Right lobe of liver (tissue), 6 donors: Measurements from ENCODE around the gene IFIT5. TPM values are rescaled to one million over a fixed set of nuclear protein-coding genes. Genes with fewer than 3 reads are reported as not detected.
"Not testable (repeated sequence)": the region's sequence is repeated elsewhere in the genome, so short reads cannot be mapped to it uniquely, and the experiment has no call there.

ENCODE experiments used
- ATAC-seq, 4 donors: fragments of 200-7000 bp; cut with Tn5 transposase; one replicate each; pipeline ENCODE4 v1.9.1; 2020; ENCODE audit warnings: mild to moderate bottlenecking in 4 of 4, moderate library complexity in 4 of 4
- DNase-seq, 3 donors: peaks; one replicate each; pipeline ENCODE4 v3.0.0-alpha.2; 2020
- H3K27ac ChIP-seq, 3 donors: fragments of 200-600 bp; one replicate each; pipeline ENCODE4 v1.8.0; 2022
- H3K27me3 ChIP-seq, 2 donors: fragments of 200-600 bp; one replicate each; pipeline ENCODE4 v1.8.0; 2022
- H3K36me3 ChIP-seq, 4 donors: fragments of 200-600 bp; sonication (generic) in 1 of 4; one replicate each; pipeline versions ENCODE4 v1.5.1 to v1.8.0; 2017 to 2022; ENCODE audit warnings: control low read depth in 1 of 4
- H3K4me1 ChIP-seq, 4 donors: fragments of 200-600 bp; sonication (generic) in 1 of 4; one replicate each; pipeline versions ENCODE4 v1.5.1 to v1.8.0; 2017 to 2022; ENCODE audit warnings: control low read depth in 1 of 4
- H3K4me3 ChIP-seq, 3 donors: fragments of 200-600 bp; one replicate each; pipeline ENCODE4 v1.8.0; 2022
- H3K9me3 ChIP-seq, 4 donors: fragments of 200-600 bp; sonication (generic) in 1 of 4; one replicate each; pipeline versions ENCODE4 v1.5.1 to v1.8.0; 2017 to 2022; ENCODE audit warnings: control low read depth in 1 of 4
- POLR2A ChIP-seq: fragments of 450-650 bp; IDR thresholded peaks from one replicate; pipeline ENCODE4 v1.6.1; 2017; ENCODE audit warnings: antibody characterized with exemption, mild to moderate bottlenecking
- WGBS: methylation state at CpG from one replicate; pipeline ENCODE4 v1.1.6; 2018; ENCODE audit warnings: low coverage, low lambda C conversion rate; ENCODE audit not compliant: insufficient coverage; ENCODE audit errors: missing lambda C conversion rate; 5-methylcytosine and 5-hydroxymethylcytosine counted together
- intact Hi-C, 2 donors: fragments of 100-400 bp; cut with DNase I; formaldehyde crosslinking; loops; one replicate each; pipeline versions ENCODE4 v1.11.2 to v1.14.1; 2022
- total RNA-seq, 6 experiments: library from RNA; depleted of rRNA in 2 of 6; stranded (reverse); fragments of >200 nt in 2 of 6; fragmentation: NEBNext Ultra II Directional in 3 of 6; extraction: Animal tissue kit (Norgen Biotek cat#: 25700) in 3 of 6; gene quantifications; one replicate each; pipeline versions ENCODE4 v1.1.0 to v1.2.4, GENCODE V29; 2016 to 2023
- TF ChIP-seq, protein P1 (sequence below), 4 donors: fragments of 200-600 bp in 3 of 4; fragments of 450-650 bp in 1 of 4; IDR thresholded peaks; one replicate each; pipeline versions ENCODE4 v1.5.1 to v1.8.0; 2016 to 2022; ENCODE audit warnings: antibody characterized with exemption in 4 of 4, mild to moderate bottlenecking in 2 of 4
- donor health status: DM: no; HTN: yes; CAD: no.
- donor health status: DM: no; HTN: no; CAD: no.
- donor health status: DM: no; HTN: no; CAD: no.
- donor health status: DM: no; HTN: yes; CAD: no.
- donor health status: DM: no; HTN: yes; CAD: no.

Gene IFIT5
- total RNA-seq, 6 experiments from 2014 or later = 4.4 to 11.2 (median 8.3) TPM

DNA sequence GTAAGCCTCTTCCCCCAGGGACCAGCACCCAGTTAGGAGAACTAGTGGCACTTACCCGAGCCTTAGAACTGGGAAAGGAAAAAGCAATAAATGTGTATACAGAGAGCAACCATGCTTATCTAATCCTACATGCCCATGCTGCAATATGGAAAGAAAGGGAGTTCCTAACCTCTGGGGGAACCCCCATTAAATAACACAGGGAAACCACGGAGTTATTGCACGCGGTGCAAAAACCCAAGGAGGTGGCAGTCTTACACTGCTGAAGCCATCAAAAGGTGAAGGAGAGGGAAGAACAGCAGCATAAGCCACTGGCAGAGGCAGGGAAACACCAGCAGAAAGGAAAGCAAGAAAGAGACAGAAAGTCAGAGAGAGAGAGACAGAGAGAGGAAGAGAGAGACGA is 3.8 kb upstream of the IFIT5 start:
- WGBS = 90% methylated on average over 5 of the region's 5 CpGs
- H3K9me3 ChIP-seq, H3K27me3 ChIP-seq, H3K4me3 ChIP-seq, ATAC-seq, intact Hi-C loops, H3K27ac ChIP-seq, DNase-seq, H3K36me3 ChIP-seq: not testable (repeated sequence)
- peaks cover 0 to 11% (median 2%) of the 10 kb centered on the region in 4 donors for H3K4me1 ChIP-seq

DNA sequence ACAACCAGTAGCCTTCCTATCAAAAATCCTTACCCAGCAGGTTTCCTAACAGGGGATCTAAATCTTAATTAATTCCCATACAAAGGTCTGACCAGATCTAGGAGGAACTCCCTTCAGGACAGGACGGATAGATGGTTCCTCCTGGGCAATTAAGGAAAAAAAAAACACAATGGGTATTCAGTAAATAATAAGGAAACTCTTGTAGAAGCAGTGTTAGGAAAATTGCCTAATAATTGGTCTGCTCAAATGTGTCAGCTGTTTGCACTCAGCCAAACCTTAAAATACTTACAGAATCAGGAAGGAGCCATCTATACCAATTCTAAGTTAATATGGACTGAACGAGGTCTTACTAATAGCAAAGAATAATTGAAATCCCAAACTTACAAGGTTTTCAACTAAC is 3.2 kb upstream of the IFIT5 start:
- H3K9me3 ChIP-seq, DNase-seq, H3K27ac ChIP-seq, intact Hi-C loops, H3K27me3 ChIP-seq, H3K36me3 ChIP-seq, ATAC-seq, H3K4me3 ChIP-seq: not testable (repeated sequence)
- peaks cover 0 to 17% (median 5%) of the 10 kb centered on the region in 4 donors for H3K4me1 ChIP-seq
- 70% methylated on average over 2 of the region's 2 CpGs for WGBS

DNA sequence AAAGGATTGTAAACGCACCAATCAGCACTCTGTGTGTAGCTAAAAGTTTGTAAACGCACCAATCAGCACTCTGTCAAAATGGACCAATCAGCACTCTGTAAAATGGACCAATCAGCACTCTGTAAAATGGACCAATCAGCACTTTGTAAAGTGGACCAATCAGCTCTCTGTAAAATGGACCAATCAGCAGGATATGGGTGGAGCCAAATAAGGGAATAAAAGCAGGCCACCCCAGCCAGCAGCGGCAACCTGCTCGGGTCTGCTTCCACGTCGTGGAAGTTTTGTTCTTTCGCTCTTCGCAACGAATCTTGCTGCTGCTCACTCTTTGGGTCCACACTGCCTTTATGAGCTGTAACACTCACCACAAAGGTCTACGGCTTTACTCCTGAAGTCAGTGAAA is 2.1 kb upstream of the IFIT5 start:
- 89% methylated on average over 8 of the region's 10 CpGs for WGBS
- H3K36me3 ChIP-seq, DNase-seq, H3K27me3 ChIP-seq, H3K4me3 ChIP-seq, intact Hi-C loops, ATAC-seq, H3K27ac ChIP-seq, H3K9me3 ChIP-seq: not testable (repeated sequence)
- H3K4me1 ChIP-seq = peaks cover 0 to 24% (median 9%) of the 10 kb centered on the region in 4 donors

DNA sequence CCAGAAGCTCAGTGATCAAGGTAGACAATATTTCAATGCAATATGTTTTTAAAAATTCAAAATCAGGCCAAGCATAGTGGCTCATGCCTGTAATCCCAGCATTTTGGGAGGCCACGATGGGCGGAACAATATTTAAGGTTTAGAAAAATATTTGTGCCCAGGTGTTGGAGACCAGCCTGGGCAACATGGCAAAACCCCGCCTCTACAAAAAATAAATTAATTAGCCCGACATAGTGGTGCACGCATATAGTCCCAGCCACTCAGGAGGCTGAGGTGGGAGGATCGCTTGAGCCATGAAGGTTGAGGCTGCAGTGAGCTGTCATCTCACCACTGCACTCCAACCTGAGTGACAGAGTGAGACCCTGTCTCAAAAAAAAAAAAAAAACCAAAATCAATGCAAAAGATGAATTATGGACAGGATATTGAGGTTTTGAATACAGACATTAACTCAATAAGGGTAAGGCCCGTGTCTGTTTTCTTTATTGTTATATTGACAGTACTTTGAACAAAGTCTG is 913 bp upstream of the IFIT5 start:
- Histone ChIP-seq H3K4me3 (no peak overlapping the region), H3K9me3 (no peaks in the 10 kb centered on the region), H3K27me3 (no peaks in the 10 kb centered on the region), H3K4me1 (peaks cover 0 to 24% (median 10%) of the 10 kb centered on the region in 4 donors), H3K27ac (peak overlapping the region; percentile 98 to 100 (median 99)), H3K36me3 (no peaks in the 10 kb centered on the region)
- TF ChIP-seq, protein P1, sequence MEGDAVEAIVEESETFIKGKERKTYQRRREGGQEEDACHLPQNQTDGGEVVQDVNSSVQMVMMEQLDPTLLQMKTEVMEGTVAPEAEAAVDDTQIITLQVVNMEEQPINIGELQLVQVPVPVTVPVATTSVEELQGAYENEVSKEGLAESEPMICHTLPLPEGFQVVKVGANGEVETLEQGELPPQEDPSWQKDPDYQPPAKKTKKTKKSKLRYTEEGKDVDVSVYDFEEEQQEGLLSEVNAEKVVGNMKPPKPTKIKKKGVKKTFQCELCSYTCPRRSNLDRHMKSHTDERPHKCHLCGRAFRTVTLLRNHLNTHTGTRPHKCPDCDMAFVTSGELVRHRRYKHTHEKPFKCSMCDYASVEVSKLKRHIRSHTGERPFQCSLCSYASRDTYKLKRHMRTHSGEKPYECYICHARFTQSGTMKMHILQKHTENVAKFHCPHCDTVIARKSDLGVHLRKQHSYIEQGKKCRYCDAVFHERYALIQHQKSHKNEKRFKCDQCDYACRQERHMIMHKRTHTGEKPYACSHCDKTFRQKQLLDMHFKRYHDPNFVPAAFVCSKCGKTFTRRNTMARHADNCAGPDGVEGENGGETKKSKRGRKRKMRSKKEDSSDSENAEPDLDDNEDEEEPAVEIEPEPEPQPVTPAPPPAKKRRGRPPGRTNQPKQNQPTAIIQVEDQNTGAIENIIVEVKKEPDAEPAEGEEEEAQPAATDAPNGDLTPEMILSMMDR (IDR thresholded peaks at IDR 0.05) = no peak
- no peak for TF ChIP-seq POLR2A
- no peak for DNase-seq
- intact Hi-C loops = no loop called here
- 86% methylated on average over 7 of the region's 7 CpGs for WGBS
- ATAC-seq = no peak

DNA sequence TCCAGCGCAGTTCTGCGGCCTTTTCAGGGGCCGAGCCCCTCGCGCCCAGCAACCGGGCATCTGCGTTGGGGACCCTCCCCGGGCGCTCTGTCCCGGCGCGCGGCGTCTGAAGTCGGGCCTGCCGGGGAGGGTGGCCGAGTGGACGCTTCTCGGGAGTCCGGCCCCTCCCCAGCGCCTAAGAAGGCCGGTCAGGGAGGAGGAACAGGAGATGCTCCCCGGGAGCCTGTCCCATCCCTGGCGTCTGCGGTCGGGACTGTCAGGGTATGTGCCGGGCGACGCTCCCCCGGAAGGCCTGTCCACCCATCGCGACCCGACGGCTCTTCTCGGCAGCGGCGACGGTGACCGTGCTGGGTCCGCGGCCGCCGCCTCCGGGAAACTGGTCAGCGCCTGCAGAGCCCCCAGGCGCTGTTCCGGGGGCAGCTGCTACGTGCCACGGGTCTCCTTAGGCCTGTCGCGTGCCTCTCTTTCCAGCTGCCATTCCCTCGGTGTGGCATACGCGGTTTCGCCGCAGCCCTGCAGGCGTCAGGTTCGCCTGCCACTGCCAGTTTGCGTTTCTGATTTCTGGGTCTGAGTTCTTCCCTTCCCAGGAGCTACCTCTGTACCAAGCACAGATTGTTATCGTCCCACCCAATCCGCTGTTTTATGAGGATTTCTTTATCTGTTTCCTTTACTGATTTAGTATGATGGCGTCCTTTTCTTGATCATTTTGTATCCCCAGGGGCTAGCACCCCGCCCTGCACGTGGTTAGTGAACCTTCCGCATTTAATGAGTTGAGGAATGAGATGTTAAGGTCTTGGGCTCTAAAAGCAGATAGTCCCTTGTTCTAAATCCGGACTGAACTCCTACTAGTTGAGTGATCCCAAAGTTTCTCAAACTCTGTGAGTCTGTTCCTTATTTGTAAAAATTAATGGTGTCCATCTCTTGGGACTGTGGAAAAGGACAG is 782 bp downstream of the IFIT5 start:
- Histone ChIP-seq H3K4me1 (peaks cover 0 to 19% (median 9%) of the 10 kb centered on the region in 4 donors), H3K27me3 (no peaks in the 10 kb centered on the region), H3K9me3 (no peaks in the 10 kb centered on the region), H3K4me3 (peak overlapping the region; percentile 78 to 94 (median 87)), H3K36me3 (no peaks in the 10 kb centered on the region), H3K27ac (peak overlapping the region; percentile 98 to 100 (median 99))
- 4% methylated on average over 13 of the region's 66 CpGs for WGBS
- TF ChIP-seq, protein P1 (IDR thresholded peaks at IDR 0.05) = peak in 1 of 4 donors; percentile 13
- TF ChIP-seq POLR2A = peak; percentile 27
- intact Hi-C loops = no loop called here
- DNase-seq (peak; percentile 63 to 78 (median 68)), ATAC-seq (peak; percentile 72 to 85 (median 78))

DNA sequence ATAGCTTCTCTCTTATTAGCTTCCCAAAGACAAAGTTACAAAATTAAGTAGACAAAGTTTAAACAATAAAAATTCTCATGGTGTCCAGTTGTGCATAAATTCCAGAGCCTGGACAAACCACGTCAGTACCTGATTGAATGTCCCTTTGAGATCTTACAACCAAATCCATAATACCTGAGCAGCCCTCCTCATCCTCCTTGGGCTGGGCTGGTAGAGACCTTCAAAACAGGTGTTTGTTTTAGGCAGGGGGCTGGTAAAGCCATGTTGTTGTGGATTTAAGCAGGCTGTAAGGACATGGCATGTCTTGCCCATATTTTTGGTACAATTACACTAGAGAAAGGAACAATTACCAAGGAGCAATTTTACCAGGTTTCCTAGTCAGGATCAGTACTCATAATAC is 2.1 kb downstream of the IFIT5 start:
- Histone ChIP-seq H3K27ac (no peak overlapping the region), H3K9me3 (no peaks in the 10 kb centered on the region), H3K4me1 (peaks cover 0 to 19% (median 9%) of the 10 kb centered on the region in 4 donors), H3K27me3 (no peaks in the 10 kb centered on the region), H3K4me3 (no peak overlapping the region), H3K36me3 (no peaks in the 10 kb centered on the region)
- ATAC-seq (no peak), DNase-seq (no peak)
- TF ChIP-seq, protein P1 (IDR thresholded peaks at IDR 0.05) = no peak
- no peak for TF ChIP-seq POLR2A
- WGBS = 38% methylated on average over 1 of the region's 1 CpG
- intact Hi-C loops = no loop called here
